ENCODE measurements around the gene IFT122.
"Not testable (repeated sequence)": the region's sequence is repeated elsewhere in the genome, so short reads cannot be mapped to it uniquely, and the experiment has no call there.

IFT122 gene

GRCh38 chr3:129439817-129440617 is at the start of gene IFT122, which contains the start of gene MBD4:
TSS of gene IFT122 (plus strand) at chr3:129440224. CDS start at chr3:129440331, 107 bp downstream.
TSS of gene MBD4 (minus strand) at chr3:129439948. CDS start at chr3:129439833, 115 bp downstream.
- DNase-seq = peak; percentile 72 to 99 (median 95)

GRCh38 chr3:129391583-129391982 is 48.4 kb upstream of the IFT122 start:
- DNase-seq = not testable (repeated sequence)

DNA sequence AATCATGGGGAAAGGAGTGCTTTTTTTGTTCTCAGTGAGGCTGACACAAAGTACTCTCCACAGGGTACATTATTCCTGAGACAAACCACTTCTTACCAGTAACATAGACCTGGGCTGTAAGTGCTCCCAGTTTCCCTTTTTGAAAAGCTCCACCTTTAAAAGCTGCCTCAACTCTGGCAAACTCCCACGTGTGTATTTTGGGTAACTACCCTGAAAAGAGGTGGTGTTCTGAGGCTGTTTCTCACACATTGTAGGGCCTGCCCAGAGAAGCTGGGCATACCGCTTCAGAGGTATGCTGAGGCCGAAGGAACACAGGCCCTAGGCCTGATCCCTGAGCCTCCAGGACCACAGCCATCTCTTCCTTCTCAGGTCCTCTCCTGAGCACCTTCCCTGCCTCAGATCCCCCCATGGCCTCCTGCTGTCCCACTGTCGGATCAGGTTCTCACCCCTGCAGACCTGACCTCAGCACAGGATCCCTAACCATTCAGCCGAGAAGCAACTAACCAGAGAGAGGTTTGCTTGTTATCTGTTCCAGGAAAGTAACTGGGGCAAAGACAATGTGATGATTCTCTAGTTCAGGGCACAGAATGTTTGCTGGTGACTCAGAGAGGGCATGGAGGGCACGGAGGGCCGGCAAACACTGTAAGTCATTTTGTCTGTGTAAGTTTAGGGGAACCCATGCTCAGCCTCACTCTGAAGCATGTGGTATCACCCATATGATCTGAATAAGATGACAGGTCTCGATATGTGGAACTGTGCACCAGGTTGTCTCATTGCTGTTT is 47.7 kb upstream of the IFT122 start:
- not testable (repeated sequence) for DNase-seq

DNA sequence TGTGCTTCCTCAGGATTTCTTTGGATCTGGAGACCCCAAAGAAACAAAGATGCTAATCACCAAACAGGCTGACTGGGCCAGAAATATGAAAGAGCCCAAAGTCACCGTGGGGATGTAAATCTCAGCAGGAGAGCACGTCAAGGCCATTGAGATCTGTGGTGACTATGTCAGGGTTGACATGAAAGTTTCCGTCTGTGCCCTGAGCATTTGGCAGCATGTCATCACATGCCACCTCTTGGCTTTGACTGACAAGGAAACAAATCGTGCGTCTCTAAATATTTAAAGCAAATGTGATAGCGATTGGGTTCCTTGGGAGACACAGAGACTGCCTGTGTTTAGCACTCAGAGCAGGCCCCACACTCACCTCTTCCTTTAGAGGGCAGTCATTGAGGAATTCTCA is 46.8 kb upstream of the IFT122 start:
- DNase-seq = no peak

DNA sequence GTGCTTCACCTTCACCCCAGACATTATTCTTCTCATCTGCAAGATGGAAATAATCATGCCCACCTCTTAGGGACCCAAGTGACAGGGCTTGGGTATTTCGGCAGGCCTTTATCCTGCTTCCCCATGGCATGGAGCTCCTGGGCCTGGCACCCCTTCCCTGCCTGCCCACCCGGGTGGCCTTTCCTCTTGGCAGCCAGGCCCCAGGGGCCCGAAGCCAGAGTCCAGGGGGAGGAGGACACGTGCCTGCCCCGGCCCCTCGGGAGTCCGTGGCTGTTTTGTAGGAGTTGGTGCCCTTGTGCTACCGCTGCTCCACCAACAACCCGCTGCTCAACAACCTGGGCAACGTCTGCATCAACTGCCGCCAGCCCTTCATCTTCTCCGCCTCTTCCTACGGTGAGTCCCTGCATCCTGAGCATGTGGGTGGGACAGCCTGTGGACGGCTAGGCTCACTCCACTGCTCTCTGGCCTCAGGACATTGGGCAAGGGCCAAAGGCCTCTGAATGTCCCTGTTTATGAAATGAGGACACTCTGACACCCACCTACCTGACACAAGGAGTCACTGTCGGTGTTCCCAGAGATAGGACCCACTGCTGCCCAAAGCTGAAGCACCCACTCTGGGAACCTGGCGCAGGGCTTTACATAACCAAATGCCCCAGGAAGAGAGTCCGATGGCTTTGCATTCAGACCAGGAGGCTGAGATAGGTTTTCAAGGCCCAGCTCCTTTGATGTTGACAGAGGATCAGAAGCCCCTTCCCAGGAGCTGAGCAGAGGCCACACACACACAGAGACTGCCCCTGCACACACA is 46.1 kb upstream of the IFT122 start:
- not testable (repeated sequence) for DNase-seq

DNA sequence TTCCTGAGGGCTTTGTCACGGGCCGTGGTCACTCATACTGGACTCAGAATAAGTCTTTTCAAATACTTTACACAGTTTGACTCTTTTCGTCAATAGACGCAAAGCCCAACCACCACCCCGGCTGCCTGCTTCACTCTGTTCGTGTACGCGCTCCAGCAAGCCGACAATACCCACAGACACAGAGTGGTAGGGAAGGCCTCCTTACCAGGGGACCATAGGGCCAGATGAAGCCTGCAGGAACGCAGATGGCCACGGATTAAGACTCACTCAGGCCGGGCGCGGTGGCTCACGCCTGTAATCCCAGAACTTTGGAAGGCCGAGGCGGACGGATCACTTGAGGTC is 41.2 kb upstream of the IFT122 start:
- DNase-seq = peak in 2 of 51 donors; percentile 2 to 17

DNA sequence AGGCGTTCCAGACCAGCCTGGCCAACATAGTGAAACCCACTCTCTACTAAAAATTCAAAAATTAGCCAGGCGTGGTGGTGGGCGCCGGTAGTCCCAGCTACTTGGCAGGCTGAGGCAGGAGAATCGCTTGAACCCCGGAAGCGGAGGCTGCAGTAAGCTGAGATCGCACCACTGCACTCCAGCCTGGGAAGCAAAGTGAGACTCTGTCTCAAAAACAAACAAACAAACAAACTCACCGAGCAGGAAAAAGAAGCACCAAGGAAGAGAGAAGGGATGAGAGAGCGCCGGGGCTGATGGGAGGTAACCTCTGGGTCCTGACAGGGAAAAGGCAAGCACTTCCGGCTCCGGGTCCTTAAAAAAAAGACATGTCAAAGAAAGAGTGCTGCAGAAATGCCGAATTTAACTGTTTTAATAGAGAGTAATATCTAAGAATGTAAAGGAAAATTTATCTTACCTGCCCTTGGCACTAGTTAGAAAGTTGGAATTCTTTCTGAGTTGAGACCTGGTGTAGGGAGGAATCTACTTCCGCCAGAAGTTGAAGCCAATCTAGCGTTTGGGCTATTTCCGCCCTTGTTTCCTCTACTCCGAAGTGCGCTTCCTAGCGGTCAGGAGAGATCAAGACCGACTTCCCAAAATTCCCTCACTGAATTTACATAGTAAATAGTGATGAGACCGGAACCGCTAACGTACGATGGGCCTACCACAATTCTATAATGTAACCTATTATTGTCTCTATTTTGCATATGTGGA is 40.7 kb upstream of the IFT122 start:
- DNase-seq = peak in 50 of 51 donors; percentile 18 to 98 (median 64)

GRCh38 chr3:129399895-129400357 is 40.1 kb upstream of the IFT122 start:
- DNase-seq = peak in 3 of 51 donors; percentile 1 to 12 (median 2)

DNA sequence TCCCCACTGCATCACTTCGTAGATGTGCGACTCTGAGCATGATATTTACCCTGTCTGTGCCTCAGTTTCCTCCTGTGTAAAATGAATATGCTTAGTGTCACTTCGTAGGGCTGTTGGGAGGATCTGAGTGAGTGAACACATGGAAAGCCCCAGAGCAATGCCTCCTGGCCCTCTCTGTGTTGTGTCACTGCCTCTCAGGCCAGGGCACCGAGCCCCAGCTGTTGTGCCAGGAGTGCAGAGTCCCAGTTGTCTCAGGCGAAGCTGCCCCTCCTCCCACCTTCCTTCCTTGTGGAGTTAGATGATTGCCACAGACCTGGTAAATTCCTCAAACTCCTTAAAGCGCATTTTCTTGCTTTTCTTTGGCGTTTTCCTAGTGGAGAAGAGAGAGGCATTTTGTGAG is 37.8 kb upstream of the IFT122 start:
- no peak for DNase-seq

DNA sequence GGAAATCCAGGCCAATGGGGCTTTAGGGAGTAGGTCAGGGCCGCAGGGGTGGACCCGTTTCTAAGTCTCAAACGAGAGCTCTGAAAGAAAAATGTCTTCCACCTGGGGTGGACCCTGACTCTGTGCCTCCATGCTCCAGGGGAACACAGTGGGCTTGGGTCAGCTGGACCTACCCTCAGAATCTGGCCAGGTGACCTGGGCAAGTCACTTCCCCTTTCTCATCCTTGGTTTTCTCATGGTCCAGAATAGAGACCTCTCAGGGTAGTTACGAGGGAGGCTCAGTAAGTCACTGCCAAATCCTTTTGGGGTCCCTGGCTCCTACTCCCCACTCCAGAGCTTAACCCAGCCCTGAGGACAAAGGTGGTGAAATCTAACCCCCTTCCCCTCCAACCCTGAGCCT is 37.4 kb upstream of the IFT122 start:
- no peak for DNase-seq

GRCh38 chr3:129403450-129403849 is 36.6 kb upstream of the IFT122 start:
- DNase-seq = no peak

DNA sequence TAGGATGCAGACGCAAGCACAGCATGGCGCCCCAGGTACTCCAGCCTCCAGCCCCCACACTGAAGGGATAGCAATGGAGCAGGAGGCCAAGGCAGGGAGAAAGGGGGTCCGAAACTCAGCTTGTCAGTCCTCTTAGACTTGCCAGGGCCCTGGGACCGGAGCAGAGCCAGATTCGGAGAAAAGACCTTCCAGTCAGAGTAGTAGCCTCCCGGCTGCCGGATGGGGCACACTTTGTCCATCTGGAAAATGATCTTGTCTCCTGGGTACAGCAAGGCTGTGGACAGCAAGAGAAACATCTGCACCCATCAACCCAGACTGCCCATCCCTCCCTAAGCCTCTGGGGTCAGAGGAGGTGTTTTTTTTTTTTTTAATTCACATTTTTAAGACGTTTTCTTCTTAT is 35.9 kb upstream of the IFT122 start:
- DNase-seq = no peak

DNA sequence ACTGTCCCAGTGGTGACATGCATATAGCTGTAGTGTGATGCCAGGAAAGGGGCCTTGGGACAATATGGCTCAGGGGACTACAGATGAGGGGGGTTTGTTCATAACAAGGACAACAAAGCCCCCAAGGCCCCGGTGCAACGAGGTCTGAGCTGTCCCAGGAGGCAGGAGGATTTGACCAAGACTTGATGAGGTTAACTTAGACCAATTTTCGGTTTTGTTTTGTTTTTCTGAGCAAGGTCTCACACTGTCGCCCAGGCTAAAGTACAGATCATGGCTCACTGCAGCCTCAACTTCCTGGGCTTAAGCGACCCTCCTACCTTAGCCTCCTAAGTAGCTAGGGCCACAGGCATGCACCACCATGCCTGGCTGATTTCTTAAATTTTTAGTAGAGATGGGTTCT is 35.4 kb upstream of the IFT122 start:
- DNase-seq = no peak

DNA sequence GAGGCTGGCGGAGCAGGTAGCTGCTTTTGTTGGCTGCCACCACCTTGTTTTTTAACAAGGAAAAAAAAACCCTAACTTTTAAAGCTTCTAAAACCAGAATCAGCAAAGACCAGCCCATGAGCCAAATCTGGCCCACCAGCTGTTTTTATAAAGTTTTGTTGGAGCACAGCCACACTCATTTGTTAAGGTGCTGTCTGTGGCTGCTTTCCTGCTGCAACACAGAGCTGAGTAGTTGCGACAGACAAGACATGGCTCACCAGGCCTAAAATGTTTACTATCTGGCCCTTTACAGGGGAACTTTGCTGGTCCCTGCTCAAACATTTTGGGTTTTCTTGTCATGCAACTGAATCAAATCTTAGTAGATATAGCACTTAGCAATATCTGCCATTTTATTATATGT is 30.5 kb upstream of the IFT122 start:
- DNase-seq = no peak

DNA sequence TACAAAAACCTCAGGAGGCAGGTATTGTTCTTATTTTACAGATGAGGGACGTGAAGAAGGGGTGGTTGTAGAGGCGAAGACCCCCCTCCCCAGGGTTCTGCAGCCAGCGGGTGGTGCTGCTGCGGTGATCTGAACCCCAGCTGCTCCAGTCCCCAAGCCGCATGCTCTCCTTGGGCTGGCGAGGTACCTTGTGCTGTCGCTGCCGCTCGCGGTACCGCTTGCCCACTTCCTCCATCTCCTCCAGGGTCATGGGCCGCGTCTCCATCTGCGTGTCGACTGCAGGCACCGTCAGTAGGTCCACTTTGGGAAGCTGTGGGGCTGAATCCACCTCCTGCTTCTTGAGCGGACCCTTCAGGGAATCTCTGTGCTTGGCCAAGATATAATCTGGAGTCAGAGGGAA is 29.1 kb upstream of the IFT122 start:
- DNase-seq = no peak

GRCh38 chr3:129412542-129413198 is 27.4 kb upstream of the IFT122 start:
- no peak for DNase-seq

- not testable (repeated sequence) for DNase-seq
These were observed 26.8 kb upstream of the IFT122 start for GRCh38 chr3:129413238-129413637.

- no peak for DNase-seq
These were observed 26.1 kb upstream of the IFT122 start for GRCh38 chr3:129413687-129414506.

- no peak for DNase-seq
These were observed 24.6 kb upstream of the IFT122 start for GRCh38 chr3:129415378-129415777.
